Choroid plexus epithelial cell (primary cell): Measurements from ENCODE around the gene PLGRKT.

ENCODE experiments used
- DNase-seq: peaks from one replicate; pipeline ENCODE4 v3.0.0-alpha.2; 2010; ENCODE audit warnings: low read depth
- H3K4me3 ChIP-seq: 2 replicates; pipeline ENCODE4 v1.5.1; 2011; ENCODE audit warnings: low read depth, mild to moderate bottlenecking, control low read depth, low read length, moderate library complexity
- CTCF ChIP-seq: conservative IDR thresholded peaks from 2 replicates; pipeline ENCODE4 v1.5.1; 2011; ENCODE audit warnings: low read depth, mild to moderate bottlenecking, control low read depth, inconsistent platforms, low read length, moderate library complexity

PLGRKT gene

GRCh38 chr9:5437254-5438216, at the start of gene PLGRKT:
PLGRKT (minus strand) TSS chr9:5437925; CDS start chr9:5431977, 5,948 bp downstream.
- TF ChIP-seq CTCF: peak; percentile 12
- peak; percentile 93 for DNase-seq
- peak within 1 kb of the TSS; percentile 91 for H3K4me3 ChIP-seq

GRCh38 chr9:5486988-5487387, 49.3 kb upstream of the PLGRKT start:
- H3K4me3 ChIP-seq: no peak overlapping the region
- no peak for DNase-seq
- TF ChIP-seq CTCF: no peak

- no peak for TF ChIP-seq CTCF
- H3K4me3 ChIP-seq: no peak overlapping the region
- DNase-seq: peak; percentile 21
Measured at GRCh38 chr9:5485378-5486085, 47.8 kb upstream of the PLGRKT start.

- H3K4me3 ChIP-seq: no peak overlapping the region
- DNase-seq: no peak
- TF ChIP-seq CTCF: no peak
Measured at GRCh38 chr9:5483306-5483705, 45.6 kb upstream of the PLGRKT start.

GRCh38 chr9:5482194-5482593, 44.5 kb upstream of the PLGRKT start:
- DNase-seq: no peak
- TF ChIP-seq CTCF: no peak
- no peak overlapping the region for H3K4me3 ChIP-seq

GRCh38 chr9:5481322-5482040, 43.8 kb upstream of the PLGRKT start:
- peak; percentile 39 for TF ChIP-seq CTCF
- no peak for DNase-seq
- H3K4me3 ChIP-seq: no peak overlapping the region
